GOT3 (cell line): ENCODE data around the gene ALDH3B1.

Experiments used
- DNase-seq: peaks from one replicate; lab custom pipeline; 2025; ENCODE audit warnings: mixed read lengths; lab: John Stamatoyannopoulos, UW

Gene ALDH3B1

GRCh38 chr11:68044145-68044813, 34.2 kb downstream of the ALDH3B1 start:
- no peak for DNase-seq

- no peak for DNase-seq
Observed at GRCh38 chr11:68044898-68045351, 34.8 kb downstream of the ALDH3B1 start.

GRCh38 chr11:68047437-68048290, 37.5 kb downstream of the ALDH3B1 start:
- DNase-seq = no peak

- DNase-seq = no peak
Observed at GRCh38 chr11:68048681-68049508, 38.8 kb downstream of the ALDH3B1 start.

- DNase-seq = no peak
Observed at GRCh38 chr11:68049509-68050370, 39.6 kb downstream of the ALDH3B1 start.

- no peak for DNase-seq
Observed at GRCh38 chr11:68050371-68050841, 40.3 kb downstream of the ALDH3B1 start.

- DNase-seq = no peak
Observed at GRCh38 chr11:68051191-68052136, 41.3 kb downstream of the ALDH3B1 start.

GRCh38 chr11:68052137-68052873, 42.2 kb downstream of the ALDH3B1 start:
- DNase-seq = no peak

- DNase-seq = no peak
Observed at GRCh38 chr11:68053117-68053516, 43.0 kb downstream of the ALDH3B1 start.

GRCh38 chr11:68053981-68054812, 44.1 kb downstream of the ALDH3B1 start:
- DNase-seq = no peak

GRCh38 chr11:68056317-68057285, 46.5 kb downstream of the ALDH3B1 start:
- no peak for DNase-seq

GRCh38 chr11:68057807-68058206, 47.7 kb downstream of the ALDH3B1 start:
- no peak for DNase-seq

GRCh38 chr11:68061508-68061907, 51.4 kb downstream of the ALDH3B1 start:
- DNase-seq = no peak

- no peak for DNase-seq
Observed at GRCh38 chr11:68064926-68065325, 54.8 kb downstream of the ALDH3B1 start.

- no peak for DNase-seq
Observed at GRCh38 chr11:68065841-68066240, 55.7 kb downstream of the ALDH3B1 start.

GRCh38 chr11:68066742-68067141, 56.6 kb downstream of the ALDH3B1 start:
- DNase-seq = no peak

- no peak for DNase-seq
Observed at GRCh38 chr11:68067991-68068390, 57.9 kb downstream of the ALDH3B1 start.
